DND-41 (cell line): ENCODE data around the gene PLK2.

Experiments used
- ATAC-seq: fragments of 200-7000 bp; cut with Tn5 transposase; 3 replicates; pipeline ENCODE4 v1.9.1; 2021; ENCODE audit warnings: low read depth; ENCODE audit not compliant: insufficient read depth
- DNase-seq: peaks from one replicate; pipeline ENCODE4 v3.0.0-alpha.2; 2020
- H2AFZ ChIP-seq: 2 replicates; pipeline ENCODE4 v1.6.0; 2012; ENCODE audit warnings: low read depth, low read length
- H3K27ac ChIP-seq: 2 replicates; pipeline ENCODE4 v1.5.1; 2012; ENCODE audit warnings: low read length, inconsistent platforms
- H3K27me3 ChIP-seq: fragments of 200-600 bp; sonication (generic); 2 replicates; pipeline ENCODE4 v1.6.0; 2012; ENCODE audit warnings: low read length, mild to moderate bottlenecking, inconsistent platforms; ENCODE audit not compliant: insufficient read depth, poor library complexity
- H3K36me3 ChIP-seq: 2 replicates; pipeline ENCODE4 v1.5.1; 2012; ENCODE audit warnings: low read length, inconsistent platforms; ENCODE audit not compliant: insufficient read depth
- H3K4me1 ChIP-seq: 2 replicates; pipeline ENCODE4 v1.5.1; 2012; ENCODE audit warnings: mild to moderate bottlenecking, low read length; ENCODE audit not compliant: insufficient read depth
- H3K4me2 ChIP-seq: 2 replicates; pipeline ENCODE4 v1.6.0; 2012; ENCODE audit warnings: mild to moderate bottlenecking, moderate library complexity, low read length, inconsistent platforms; ENCODE audit not compliant: insufficient read depth
- H3K4me3 ChIP-seq, 2 experiments: fragments of 200-600 bp in 1 of 2; shearing (Covaris generic) in 1 of 2; 2 replicates each; pipeline ENCODE4 v1.5.1; 2012 to 2016; ENCODE audit warnings: inconsistent platforms in 2 of 2, low read length in 2 of 2, mild to moderate bottlenecking in 2 of 2, low read depth in 1 of 2, moderate library complexity in 1 of 2
- H3K79me2 ChIP-seq: 2 replicates; pipeline ENCODE4 v1.6.0; 2012; ENCODE audit warnings: low read length, inconsistent platforms; ENCODE audit not compliant: insufficient read depth
- H3K9ac ChIP-seq: 2 replicates; pipeline ENCODE4 v1.6.0; 2012; ENCODE audit warnings: low read depth, mild to moderate bottlenecking, inconsistent platforms, low read length, moderate library complexity
- H3K9me3 ChIP-seq: 2 replicates; pipeline ENCODE4 v1.5.1; 2012; ENCODE audit warnings: low read length, moderate library complexity, mild to moderate bottlenecking, inconsistent platforms; ENCODE audit not compliant: insufficient read depth, severe bottlenecking
- H4K20me1 ChIP-seq: 2 replicates; pipeline ENCODE4 v1.6.0; 2012; ENCODE audit warnings: low read length; ENCODE audit not compliant: insufficient read depth
- CTCF ChIP-seq: IDR thresholded peaks from 2 replicates; pipeline ENCODE4 v1.5.1; 2012; ENCODE audit warnings: borderline replicate concordance, low read length, moderate library complexity, mild to moderate bottlenecking; ENCODE audit not compliant: poor library complexity, severe bottlenecking; ENCODE audit errors: extremely low read depth
- EZH2 ChIP-seq: IDR thresholded peaks from 3 replicates; pipeline ENCODE4 v1.6.1; 2012; ENCODE audit warnings: borderline replicate concordance, low read depth, mild to moderate bottlenecking, moderate library complexity, low read length, inconsistent platforms; ENCODE audit not compliant: severe bottlenecking

Gene PLK2

DNA sequence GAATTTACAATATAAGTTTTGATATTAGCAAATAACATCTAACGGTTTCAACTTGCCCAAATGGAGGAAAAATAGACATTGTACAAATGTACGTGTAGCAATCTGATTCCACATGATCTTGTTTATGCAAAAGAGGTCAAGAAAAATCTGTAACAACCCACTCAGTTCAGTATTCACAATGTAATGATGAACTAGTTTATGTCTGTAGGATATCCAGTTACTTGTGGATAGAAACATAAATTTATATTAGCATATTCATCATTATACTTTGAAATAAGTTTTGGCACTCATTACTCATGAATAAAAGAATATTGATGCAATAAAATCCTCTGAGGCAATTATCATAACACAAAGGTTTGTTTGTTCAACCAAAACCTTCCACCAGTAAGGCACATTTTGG lies 28.1 kb downstream of the PLK2 start:
- Histone ChIP-seq H3K27ac (no peak overlapping the region), H3K36me3 (no peaks in the 10 kb centered on the region), H3K9me3 (no peaks in the 10 kb centered on the region), H3K27me3 (no peaks in the 10 kb centered on the region), H3K4me1 (no peaks in the 10 kb centered on the region), H3K9ac (no peak overlapping the region), H3K4me3 (no peak overlapping the region), H4K20me1 (no peaks in the 10 kb centered on the region), H3K4me2 (no peak overlapping the region), H3K79me2 (no peaks in the 10 kb centered on the region), H2AFZ (no peak overlapping the region)
- ATAC-seq: no peak
- TF ChIP-seq CTCF: no peak
- TF ChIP-seq EZH2: no peak
- DNase-seq: no peak

DNA sequence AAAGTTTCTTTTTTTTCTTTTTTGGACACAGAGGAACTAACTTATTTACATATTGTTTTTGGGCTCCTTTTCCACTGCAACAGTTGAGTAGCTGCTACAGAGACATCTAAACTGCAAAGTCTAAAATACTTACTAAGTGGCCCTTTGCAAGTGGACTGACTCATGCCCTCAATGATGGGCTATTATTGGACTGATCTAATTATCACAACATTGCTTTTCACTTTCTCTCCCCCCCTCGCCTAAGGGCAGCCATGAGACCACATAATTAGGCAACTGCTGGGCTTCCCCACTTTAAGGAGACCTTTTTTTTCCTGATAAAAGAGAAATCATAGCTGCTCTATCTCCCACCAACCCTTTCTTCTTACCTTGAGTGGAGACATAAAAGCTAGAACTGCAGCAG lies 47.0 kb downstream of the PLK2 start:
- H3K4me1 ChIP-seq: no peaks in the 10 kb centered on the region
- ATAC-seq (no peak), DNase-seq (no peak)
- H3K79me2 ChIP-seq: no peaks in the 10 kb centered on the region
- H3K4me3 ChIP-seq: no peak overlapping the region
- H2AFZ ChIP-seq: no peak overlapping the region
- H3K27ac ChIP-seq: no peak overlapping the region
- H3K9ac ChIP-seq: no peak overlapping the region
- H3K9me3 ChIP-seq: no peaks in the 10 kb centered on the region
- H3K4me2 ChIP-seq: no peak overlapping the region
- peaks cover 3% of the 10 kb centered on the region for H3K27me3 ChIP-seq
- TF ChIP-seq CTCF: no peak
- TF ChIP-seq EZH2: no peak
- H3K36me3 ChIP-seq: no peaks in the 10 kb centered on the region
- H4K20me1 ChIP-seq: no peaks in the 10 kb centered on the region

GRCh38 chr5:58412081-58412480 lies 47.8 kb downstream of the PLK2 start:
- H3K9ac ChIP-seq: no peak overlapping the region
- no peak overlapping the region for H3K4me3 ChIP-seq
- no peak overlapping the region for H3K4me2 ChIP-seq
- no peaks in the 10 kb centered on the region for H4K20me1 ChIP-seq
- H3K79me2 ChIP-seq: no peaks in the 10 kb centered on the region
- H3K27ac ChIP-seq: no peak overlapping the region
- TF ChIP-seq CTCF (no peak), EZH2 (no peak)
- DNase-seq: no peak
- H3K36me3 ChIP-seq: no peaks in the 10 kb centered on the region
- no peak overlapping the region for H2AFZ ChIP-seq
- peaks cover 3% of the 10 kb centered on the region for H3K27me3 ChIP-seq
- ATAC-seq: no peak
- no peaks in the 10 kb centered on the region for H3K4me1 ChIP-seq
- no peaks in the 10 kb centered on the region for H3K9me3 ChIP-seq

DNA sequence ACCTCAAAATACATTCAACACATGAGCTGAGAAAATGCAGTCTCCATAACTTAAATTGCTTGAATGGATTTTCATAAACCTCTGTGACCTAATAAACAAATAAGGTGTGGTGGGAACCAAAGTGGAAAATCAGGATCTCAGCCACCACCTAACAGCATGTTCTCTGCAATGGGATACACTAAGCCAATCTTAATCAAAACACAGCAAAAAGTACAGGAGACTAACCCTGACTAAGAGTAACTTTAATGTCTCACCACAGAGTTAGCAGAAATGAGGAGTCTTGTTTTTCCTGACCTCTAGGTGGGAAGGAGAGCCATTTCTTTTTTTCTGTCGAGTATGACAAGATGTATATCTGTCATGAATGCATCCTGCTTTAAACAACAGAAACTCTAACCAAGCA lies 48.5 kb downstream of the PLK2 start:
- no peak overlapping the region for H3K9ac ChIP-seq

More for the DNA sequence above, 48.5 kb downstream of the PLK2 start:
- Histone ChIP-seq H3K9me3 (no peaks in the 10 kb centered on the region), H3K79me2 (no peaks in the 10 kb centered on the region), H3K4me1 (no peaks in the 10 kb centered on the region), H3K4me3 (no peak overlapping the region), H2AFZ (no peak overlapping the region), H3K27me3 (peaks cover 2% of the 10 kb centered on the region), H3K36me3 (no peaks in the 10 kb centered on the region), H3K4me2 (no peak overlapping the region), H3K27ac (no peak overlapping the region), H4K20me1 (no peaks in the 10 kb centered on the region)
- ATAC-seq (no peak), DNase-seq (no peak)
- TF ChIP-seq EZH2 (no peak), CTCF (no peak)
